HL-60 (cell line): ENCODE data around the gene AGAP1.

Experiments
- DNase-seq, 2 experiments: peaks; one replicate each; pipeline ENCODE4 v3.0.0-alpha.2; 2010 to 2020; ENCODE audit warnings: low read depth in 1 of 2, low spot score in 1 of 2
- H3K27ac ChIP-seq: fragments of 250-450 bp; sonication (Bioruptor Pico); replicated peaks from 2 replicates; pipeline ENCODE4 v1.5.1; 2020; ENCODE audit warnings: mild to moderate bottlenecking, moderate library complexity
- H3K27me3 ChIP-seq: fragments of 250-450 bp; sonication (Bioruptor Pico); 2 replicates; pipeline ENCODE4 v1.5.1; 2021; ENCODE audit warnings: mild to moderate bottlenecking, moderate library complexity; ENCODE audit not compliant: insufficient read depth, poor library complexity, severe bottlenecking
- H3K4me3 ChIP-seq: replicated peaks from 2 replicates; pipeline ENCODE4 v1.5.1; 2011; ENCODE audit warnings: mild to moderate bottlenecking, control low read depth, low read length; ENCODE audit not compliant: insufficient read depth
- CTCF ChIP-seq: IDR thresholded peaks from one replicate; pipeline ENCODE4 v1.5.1; 2011; ENCODE audit warnings: low read length, control low read depth, inconsistent platforms; ENCODE audit not compliant: insufficient read depth
- GABPA ChIP-seq: IDR thresholded peaks from 2 replicates; pipeline ENCODE4 v1.6.1; 2012; ENCODE audit warnings: low read depth
- POLR2AphosphoS5 ChIP-seq: IDR thresholded peaks from 2 replicates; pipeline ENCODE4 v1.6.1; 2012; ENCODE audit warnings: low read depth
- REST ChIP-seq: IDR thresholded peaks from 2 replicates; pipeline ENCODE4 v1.6.1; 2012; ENCODE audit warnings: low read depth; ENCODE audit not compliant: insufficient replicate concordance
- SPI1 ChIP-seq: IDR thresholded peaks from 2 replicates; pipeline ENCODE4 v1.6.1; 2012; ENCODE audit warnings: low read depth, mild to moderate bottlenecking, borderline replicate concordance

The AGAP1 gene

GRCh38 chr2:236022128-236022527 is 528.3 kb downstream of the AGAP1 start:
- TF ChIP-seq POLR2AphosphoS5: no peak
- no peak for TF ChIP-seq GABPA
- TF ChIP-seq SPI1: no peak
- no peak for TF ChIP-seq REST
- no peak for TF ChIP-seq CTCF
- DNase-seq: no peak
- H3K27ac ChIP-seq: no peak overlapping the region
- H3K27me3 ChIP-seq: no peaks in the 10 kb centered on the region
- H3K4me3 ChIP-seq: no peak overlapping the region

GRCh38 chr2:236025892-236026291 is 532.0 kb downstream of the AGAP1 start:
- no peak for DNase-seq
- Histone ChIP-seq H3K4me3 (no peak overlapping the region), H3K27ac (no peak overlapping the region), H3K27me3 (no peaks in the 10 kb centered on the region)
- TF ChIP-seq GABPA (no peak), SPI1 (no peak), REST (no peak)

GRCh38 chr2:236026841-236027240 is 533.0 kb downstream of the AGAP1 start:
- no peak for DNase-seq
- Histone ChIP-seq H3K4me3 (no peak overlapping the region), H3K27ac (no peak overlapping the region), H3K27me3 (no peaks in the 10 kb centered on the region)
- no peak for TF ChIP-seq CTCF
- no peak for TF ChIP-seq REST
- no peak for TF ChIP-seq POLR2AphosphoS5
- TF ChIP-seq GABPA: no peak
- TF ChIP-seq SPI1: no peak

- Histone ChIP-seq H3K27me3 (no peaks in the 10 kb centered on the region), H3K27ac (no peak overlapping the region), H3K4me3 (no peak overlapping the region)
- TF ChIP-seq GABPA: no peak
- no peak for TF ChIP-seq SPI1
- TF ChIP-seq POLR2AphosphoS5: no peak
- no peak for TF ChIP-seq CTCF
- TF ChIP-seq REST: no peak
- no peak for DNase-seq
Observed at GRCh38 chr2:236028066-236028465, 534.2 kb downstream of the AGAP1 start.
